ENCODE measurements around the gene AURKAIP1.
A peak's percentile ranks its signal among the peaks of the same experiment; 100 is the strongest.
"Not testable (repeated sequence)": the region's sequence is repeated elsewhere in the genome, so short reads cannot be mapped to it uniquely, and the experiment has no call there.

AURKAIP1 gene

DNA sequence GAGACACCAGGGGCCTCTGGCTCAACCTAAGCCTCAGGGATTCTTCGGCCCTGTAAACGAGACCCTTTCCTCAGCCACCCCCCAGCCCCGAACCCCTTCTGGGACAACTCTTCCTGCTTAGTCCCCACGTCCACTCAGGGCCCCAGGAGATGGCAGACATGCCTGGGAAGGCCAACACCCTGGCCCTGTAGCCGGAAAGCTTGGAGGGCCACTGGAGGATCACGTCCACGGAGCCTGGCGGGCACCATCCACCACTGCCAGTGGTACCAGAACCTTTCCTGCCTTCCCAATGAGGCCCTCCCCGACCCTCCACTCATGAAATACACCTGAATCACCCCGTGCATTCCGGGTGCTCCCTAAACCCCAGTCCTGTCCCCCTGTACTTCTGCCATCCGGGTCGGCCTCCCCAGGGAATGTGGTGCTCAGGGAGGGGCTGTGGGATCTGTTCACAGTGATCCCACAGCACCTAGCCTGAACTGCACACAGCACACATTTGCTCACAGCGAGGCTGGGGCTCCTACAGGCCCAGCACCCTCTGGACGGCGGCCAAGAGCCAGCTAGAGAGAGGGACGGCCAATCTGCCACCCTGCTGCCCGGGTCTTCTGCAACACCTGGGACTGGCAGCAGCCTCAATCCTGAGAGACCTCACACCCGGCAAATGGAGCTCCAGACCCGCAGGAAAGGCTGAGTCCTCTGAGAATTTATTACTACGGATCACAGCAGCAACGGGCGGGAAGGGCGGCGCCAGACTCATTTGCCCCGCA lies 1.8 kb downstream of the AURKAIP1 start:
- no peak overlapping the region for H3K4me3 ChIP-seq (ENCODE audit: low read length)
- H3K9ac ChIP-seq (ENCODE audit: low read length) = no peak overlapping the region
- H3K27me3 ChIP-seq (ENCODE audit: control insufficient read depth, insufficient read depth, low read length) = no peaks in the 10 kb centered on the region
- peaks cover 17% of the 10 kb centered on the region for H3K4me1 ChIP-seq (ENCODE audit: control insufficient read depth, insufficient read depth, low read length)
- H3K27ac ChIP-seq (ENCODE audit: low read depth, low read length) = no peak overlapping the region
- no peaks in the 10 kb centered on the region for H3K36me3 ChIP-seq (ENCODE audit: control insufficient read depth, insufficient read depth, low read length)

DNA sequence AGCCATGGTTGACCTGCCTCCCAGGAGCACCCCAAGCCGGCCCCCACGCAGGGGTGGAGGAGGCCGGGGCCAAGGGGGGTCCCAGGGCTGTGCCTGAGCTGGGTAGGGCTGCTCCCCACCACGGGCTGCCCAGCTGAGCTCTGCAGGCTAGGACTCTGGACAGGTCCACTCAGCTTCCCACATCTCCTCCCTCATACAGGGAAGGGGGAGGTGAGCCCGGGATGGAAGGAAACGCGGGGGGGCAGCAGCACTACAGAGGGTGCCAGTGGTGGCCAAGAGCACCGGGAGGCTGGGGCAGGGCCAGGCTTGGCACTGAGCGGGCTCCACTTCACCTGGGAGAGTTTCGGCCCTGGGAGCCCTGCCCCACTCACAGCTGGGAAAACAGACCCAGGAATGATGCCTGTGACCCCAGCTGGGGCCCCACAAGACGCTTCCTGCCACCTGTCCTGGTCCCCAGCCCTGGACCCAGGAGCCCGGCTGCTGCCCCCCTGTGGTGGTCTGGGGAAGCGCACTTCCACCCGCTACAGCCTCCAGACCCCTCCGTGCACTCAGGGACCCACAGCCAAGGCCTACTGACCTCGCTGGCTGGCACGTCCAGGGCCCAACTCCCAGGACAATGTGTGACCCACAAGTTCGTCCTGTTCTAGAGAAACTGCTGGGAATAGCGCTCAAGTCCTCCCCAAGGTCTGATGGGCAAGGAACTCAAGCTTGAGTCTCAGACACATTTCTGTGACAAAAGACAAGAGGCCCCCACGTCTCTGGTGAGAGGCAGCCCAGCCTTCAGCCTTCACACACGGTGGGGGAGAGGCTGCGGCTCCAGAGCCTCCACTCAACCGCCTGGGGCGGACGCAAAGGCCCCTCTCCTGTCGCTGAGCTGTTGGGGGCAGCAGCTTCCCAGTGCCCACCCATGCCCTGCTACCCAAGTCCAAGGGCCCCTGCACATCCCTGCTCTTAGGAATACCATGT lies 3.0 kb downstream of the AURKAIP1 start:
- H3K4me1 ChIP-seq (ENCODE audit: control insufficient read depth, insufficient read depth, low read length) = peaks cover 17% of the 10 kb centered on the region
- H3K27me3 ChIP-seq (ENCODE audit: control insufficient read depth, insufficient read depth, low read length) = no peaks in the 10 kb centered on the region
- H3K4me3 ChIP-seq (ENCODE audit: low read length) = no peak overlapping the region
- H3K36me3 ChIP-seq (ENCODE audit: control insufficient read depth, insufficient read depth, low read length) = no peaks in the 10 kb centered on the region
- no peak overlapping the region for H3K27ac ChIP-seq (ENCODE audit: low read depth, low read length)
- H3K9ac ChIP-seq (ENCODE audit: low read length) = no peak overlapping the region

DNA sequence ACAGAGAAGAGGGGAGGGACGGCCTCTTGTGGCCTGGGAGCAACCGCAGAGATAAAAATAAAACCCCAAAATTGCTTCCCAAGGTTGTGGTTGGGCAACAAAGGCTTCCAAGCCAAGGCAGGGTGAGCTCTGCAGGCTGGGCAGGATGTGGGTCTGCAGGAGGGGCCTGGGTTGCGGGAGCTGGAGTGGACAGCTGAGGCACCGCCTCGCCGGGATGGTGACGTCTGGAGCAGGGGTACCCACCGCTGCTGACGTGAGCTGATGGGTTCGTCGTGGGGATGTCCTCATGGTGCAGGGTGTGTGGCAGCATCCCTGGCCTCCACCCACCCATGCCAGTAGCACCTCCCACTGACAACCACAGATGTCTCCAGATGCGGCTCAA lies 3.7 kb downstream of the AURKAIP1 start:
- Histone ChIP-seq H3K27me3 (ENCODE audit: control insufficient read depth, insufficient read depth, low read length) (no peaks in the 10 kb centered on the region), H3K27ac (ENCODE audit: low read depth, low read length) (no peak overlapping the region), H3K4me1 (ENCODE audit: control insufficient read depth, insufficient read depth, low read length) (peaks cover 17% of the 10 kb centered on the region), H3K36me3 (ENCODE audit: control insufficient read depth, insufficient read depth, low read length) (no peaks in the 10 kb centered on the region), H3K4me3 (ENCODE audit: low read length) (no peak overlapping the region), H3K9ac (ENCODE audit: low read length) (no peak overlapping the region)

DNA sequence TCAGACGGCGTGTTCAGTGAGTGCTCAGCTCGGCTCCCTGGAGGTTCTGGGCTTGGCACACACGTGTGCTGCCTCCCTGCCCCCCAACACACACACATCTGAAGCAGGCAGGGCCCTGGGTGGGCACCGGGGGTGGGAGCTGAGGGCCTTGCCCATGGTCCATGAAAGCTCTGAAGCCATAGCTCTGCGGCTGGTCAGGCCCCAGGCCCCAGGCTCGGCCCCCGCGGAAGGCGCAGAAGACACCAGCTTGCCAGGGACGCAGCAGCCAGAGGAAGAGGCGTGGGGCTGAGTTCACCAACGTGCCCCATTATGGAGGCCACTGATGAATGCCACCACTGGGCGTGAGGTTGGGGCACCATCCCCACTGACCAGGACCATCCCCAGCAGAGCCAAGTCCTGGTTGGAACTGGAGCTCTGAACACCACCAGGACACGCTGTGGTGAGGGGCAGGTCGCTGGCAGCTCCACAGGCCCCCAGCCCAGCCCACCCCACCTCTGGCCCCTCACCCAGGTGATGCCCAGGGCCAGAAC lies 4.2 kb downstream of the AURKAIP1 start:
- Histone ChIP-seq H3K27ac (ENCODE audit: low read depth, low read length) (no peak overlapping the region), H3K36me3 (ENCODE audit: control insufficient read depth, insufficient read depth, low read length) (no peaks in the 10 kb centered on the region), H3K4me1 (ENCODE audit: control insufficient read depth, insufficient read depth, low read length) (peaks cover 14% of the 10 kb centered on the region), H3K4me3 (ENCODE audit: low read length) (no peak overlapping the region), H3K27me3 (ENCODE audit: control insufficient read depth, insufficient read depth, low read length) (no peaks in the 10 kb centered on the region), H3K9ac (ENCODE audit: low read length) (no peak overlapping the region)

DNA sequence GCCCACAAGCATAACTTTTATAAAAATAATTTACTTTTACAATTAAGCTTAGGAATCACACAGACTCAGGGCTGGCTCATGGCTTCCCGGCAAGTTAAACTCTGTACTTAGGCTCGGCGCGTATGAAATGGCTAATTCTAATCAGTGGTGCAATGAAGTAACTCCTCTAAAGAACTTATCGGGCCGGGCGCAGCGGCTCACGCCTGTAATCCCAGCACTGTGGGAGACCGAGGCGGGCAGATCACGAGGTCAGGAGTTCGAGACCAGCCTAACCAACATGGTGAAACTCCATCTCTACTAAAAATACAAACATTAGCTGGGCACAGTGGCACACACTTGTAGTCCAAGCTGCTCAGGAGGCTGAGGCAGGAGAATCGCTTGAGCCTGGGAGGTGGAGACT lies 4.9 kb downstream of the AURKAIP1 start:
- not testable (repeated sequence) for H3K9ac ChIP-seq (ENCODE audit: low read length); H3K27ac ChIP-seq (ENCODE audit: low read depth, low read length); H3K36me3 ChIP-seq (ENCODE audit: control insufficient read depth, insufficient read depth, low read length); H3K27me3 ChIP-seq (ENCODE audit: control insufficient read depth, insufficient read depth, low read length); H3K4me3 ChIP-seq (ENCODE audit: low read length)
- peaks cover 14% of the 10 kb centered on the region for H3K4me1 ChIP-seq (ENCODE audit: control insufficient read depth, insufficient read depth, low read length)

DNA sequence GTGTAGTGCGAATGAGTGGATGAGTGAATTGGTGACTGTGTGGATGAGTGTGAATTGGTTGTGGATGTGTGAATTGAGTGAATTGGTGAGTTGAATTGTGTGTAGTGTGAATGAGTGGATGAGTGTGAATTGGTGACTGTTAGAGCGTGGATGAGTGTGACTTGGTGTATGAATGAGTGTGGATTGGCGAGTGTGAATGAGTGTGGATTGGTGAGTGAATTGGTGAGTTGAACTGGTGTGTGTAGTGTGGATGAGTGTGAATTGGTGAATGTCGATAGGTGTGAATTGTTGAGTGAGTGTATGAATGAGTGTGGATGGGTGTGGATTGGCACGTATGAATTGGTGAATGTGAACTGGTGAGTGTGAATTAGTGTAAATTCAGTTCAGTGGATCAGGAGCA lies 7.7 kb downstream of the AURKAIP1 start:
- Histone ChIP-seq H3K36me3 (ENCODE audit: control insufficient read depth, insufficient read depth, low read length) (no peaks in the 10 kb centered on the region), H3K27me3 (ENCODE audit: control insufficient read depth, insufficient read depth, low read length) (no peaks in the 10 kb centered on the region), H3K27ac (ENCODE audit: low read depth, low read length) (no peak overlapping the region), H3K4me3 (ENCODE audit: low read length) (no peak overlapping the region), H3K4me1 (ENCODE audit: control insufficient read depth, insufficient read depth, low read length) (peaks cover 4% of the 10 kb centered on the region), H3K9ac (ENCODE audit: low read length) (no peak overlapping the region)

DNA sequence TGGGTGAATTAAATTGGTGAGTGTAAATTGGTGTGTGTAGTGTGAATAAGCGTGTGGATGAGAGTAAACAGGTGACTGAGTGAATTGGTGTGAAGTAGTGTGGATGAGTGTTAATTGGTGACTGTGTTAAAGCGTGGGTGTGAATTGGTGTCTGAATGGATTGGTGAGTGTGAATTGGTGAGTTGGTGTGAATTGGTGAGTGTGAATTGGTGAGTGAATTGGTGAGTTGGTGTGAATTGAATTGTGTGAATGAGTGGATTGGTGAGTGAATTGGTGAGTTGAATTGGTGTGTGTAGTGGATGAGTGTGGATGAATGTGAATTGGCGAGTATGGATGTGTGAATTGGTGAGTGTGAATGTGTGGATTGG lies 8.3 kb downstream of the AURKAIP1 start:
- no peak overlapping the region for H3K4me3 ChIP-seq (ENCODE audit: low read length)
- H3K36me3 ChIP-seq (ENCODE audit: control insufficient read depth, insufficient read depth, low read length) = no peaks in the 10 kb centered on the region
- no peak overlapping the region for H3K9ac ChIP-seq (ENCODE audit: low read length)
- H3K27ac ChIP-seq (ENCODE audit: low read depth, low read length) = no peak overlapping the region
- H3K27me3 ChIP-seq (ENCODE audit: control insufficient read depth, insufficient read depth, low read length) = no peaks in the 10 kb centered on the region
- peaks cover 4% of the 10 kb centered on the region for H3K4me1 ChIP-seq (ENCODE audit: control insufficient read depth, insufficient read depth, low read length)

DNA sequence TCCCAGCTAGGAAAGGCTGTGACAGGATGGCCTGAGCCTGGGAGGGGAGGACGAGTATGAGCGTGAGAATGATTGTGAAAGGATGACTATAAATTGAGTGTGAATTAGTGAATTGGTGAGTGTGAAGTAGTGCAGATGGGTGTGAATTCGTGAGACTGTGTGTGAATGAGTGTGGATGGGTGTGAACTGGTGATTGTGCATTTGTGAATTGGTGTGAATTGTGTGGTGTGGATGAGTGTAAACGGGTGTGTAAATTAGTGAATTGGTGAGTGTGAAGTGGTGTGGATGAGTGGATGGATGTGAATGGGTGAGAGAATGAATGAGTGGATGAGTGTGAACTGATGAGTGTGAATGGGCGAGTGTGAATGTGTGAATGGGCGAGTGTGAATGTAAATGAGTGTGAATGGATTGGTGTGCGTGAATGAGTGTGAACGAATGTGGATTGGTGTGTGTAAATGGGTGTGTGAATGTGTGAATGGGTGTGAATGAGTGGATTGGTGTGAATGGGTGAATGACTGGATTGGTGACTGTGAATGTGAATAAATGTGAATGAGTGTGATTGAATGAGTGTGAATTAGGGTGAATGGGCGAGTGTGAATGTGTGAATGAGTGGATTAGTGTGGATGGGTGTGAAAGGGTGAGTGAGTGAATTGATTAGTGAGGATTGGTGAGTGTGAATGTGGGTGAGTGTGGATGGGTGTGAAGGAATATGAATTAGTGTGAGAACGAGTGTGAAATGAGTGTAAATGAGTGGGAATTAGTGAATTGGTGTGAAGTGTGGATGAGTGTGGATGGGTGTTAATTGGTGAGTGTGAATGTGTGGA lies 8.9 kb downstream of the AURKAIP1 start:
- no peak overlapping the region for H3K4me3 ChIP-seq (ENCODE audit: low read length)
- H3K9ac ChIP-seq (ENCODE audit: low read length) = no peak overlapping the region
- no peak overlapping the region for H3K27ac ChIP-seq (ENCODE audit: low read depth, low read length)
- H3K4me1 ChIP-seq (ENCODE audit: control insufficient read depth, insufficient read depth, low read length) = peaks cover 7% of the 10 kb centered on the region
- no peaks in the 10 kb centered on the region for H3K36me3 ChIP-seq (ENCODE audit: control insufficient read depth, insufficient read depth, low read length)
- H3K27me3 ChIP-seq (ENCODE audit: control insufficient read depth, insufficient read depth, low read length) = no peaks in the 10 kb centered on the region

DNA sequence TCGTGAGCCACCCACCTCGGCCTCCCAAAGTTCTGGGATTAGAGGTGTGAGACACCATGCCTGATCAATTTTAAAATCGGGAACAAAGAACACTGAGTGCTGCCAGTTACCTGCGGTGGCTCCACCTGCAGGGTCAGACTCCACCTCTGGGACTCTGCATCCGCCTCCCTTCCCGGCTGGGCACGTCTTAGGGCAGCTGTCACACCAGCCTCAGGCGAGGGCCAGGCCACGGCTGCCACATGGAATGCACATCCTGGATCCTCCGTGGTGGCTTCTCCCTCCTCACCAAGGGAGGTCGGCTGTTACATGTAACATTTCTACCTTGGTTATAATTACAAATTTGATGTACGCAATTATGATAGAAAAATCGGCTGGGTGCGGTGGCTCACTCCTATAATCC lies 10.7 kb downstream of the AURKAIP1 start:
- Histone ChIP-seq H3K4me3 (ENCODE audit: low read length) (no peak overlapping the region), H3K4me1 (ENCODE audit: control insufficient read depth, insufficient read depth, low read length) (peaks cover 20% of the 10 kb centered on the region), H3K27me3 (ENCODE audit: control insufficient read depth, insufficient read depth, low read length) (peaks cover 3% of the 10 kb centered on the region), H3K27ac (ENCODE audit: low read depth, low read length) (no peak overlapping the region), H3K36me3 (ENCODE audit: control insufficient read depth, insufficient read depth, low read length) (no peaks in the 10 kb centered on the region), H3K9ac (ENCODE audit: low read length) (no peak overlapping the region)

DNA sequence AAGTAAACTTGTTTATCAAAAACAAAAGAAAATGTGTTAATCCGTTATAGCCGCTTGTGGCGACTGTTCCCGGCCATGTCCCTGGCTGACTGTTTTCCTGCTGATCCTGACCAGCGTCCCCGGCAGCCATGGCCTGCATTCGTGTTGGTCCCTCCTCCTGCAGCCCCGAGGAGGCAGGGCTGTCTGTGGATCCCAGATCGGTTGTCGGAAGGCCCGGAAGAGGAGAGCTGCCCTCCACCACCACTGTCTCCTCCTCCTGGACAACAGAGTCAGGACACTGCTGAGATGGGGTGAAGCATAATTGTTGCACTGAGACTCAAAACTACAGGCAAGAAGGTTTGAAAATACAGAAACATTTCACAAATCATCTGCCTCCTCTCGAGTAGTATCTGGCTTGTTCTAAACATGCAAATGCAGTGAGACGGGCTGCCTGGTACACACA lies 13.0 kb downstream of the AURKAIP1 start:
- no peaks in the 10 kb centered on the region for H3K36me3 ChIP-seq (ENCODE audit: control insufficient read depth, insufficient read depth, low read length)
- no peak overlapping the region for H3K9ac ChIP-seq (ENCODE audit: low read length)
- H3K4me3 ChIP-seq (ENCODE audit: low read length) = no peak overlapping the region
- H3K4me1 ChIP-seq (ENCODE audit: control insufficient read depth, insufficient read depth, low read length) = peaks cover 25% of the 10 kb centered on the region
- H3K27me3 ChIP-seq (ENCODE audit: control insufficient read depth, insufficient read depth, low read length) = peaks cover 3% of the 10 kb centered on the region
- H3K27ac ChIP-seq (ENCODE audit: low read depth, low read length) = peak overlapping the region; percentile 72

DNA sequence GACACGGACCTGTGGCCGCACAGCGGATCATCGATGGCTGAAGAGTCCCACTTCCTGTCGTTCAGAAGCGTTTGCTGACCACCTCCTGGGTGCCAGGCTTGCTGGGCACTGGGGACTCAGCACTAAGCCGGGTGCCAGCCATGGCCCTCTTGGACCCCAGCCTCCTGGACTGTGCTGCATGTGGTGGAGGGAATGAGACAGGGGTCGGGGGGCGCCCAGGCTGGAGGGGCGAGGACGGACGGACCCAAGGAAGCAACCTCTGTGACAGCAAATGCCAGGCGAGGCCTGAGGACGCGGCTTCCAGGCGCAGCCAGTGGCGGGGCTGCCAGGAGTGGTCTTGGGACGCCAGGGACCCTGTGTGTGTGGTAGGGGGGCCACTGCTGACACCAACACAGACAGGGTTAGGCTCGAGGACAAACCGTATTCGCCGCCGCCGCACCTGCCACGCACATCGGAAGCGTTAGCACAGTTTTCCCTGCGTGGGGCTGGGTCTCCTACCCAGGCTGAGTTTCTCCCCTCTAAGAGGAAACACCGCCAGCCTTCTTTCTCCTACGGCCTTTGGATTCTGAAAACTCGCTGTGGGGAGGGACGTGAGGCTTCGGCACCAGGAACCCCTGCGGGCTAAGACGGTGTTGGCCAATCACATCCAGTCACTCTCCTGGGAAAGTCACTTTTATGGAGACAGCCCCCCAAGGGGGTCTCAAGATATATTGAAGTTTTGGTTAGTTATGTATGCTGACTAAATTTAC lies 13.6 kb downstream of the AURKAIP1 start:
- Histone ChIP-seq H3K27ac (ENCODE audit: low read depth, low read length) (peak overlapping the region; percentile 72), H3K9ac (ENCODE audit: low read length) (no peak overlapping the region), H3K36me3 (ENCODE audit: control insufficient read depth, insufficient read depth, low read length) (no peaks in the 10 kb centered on the region), H3K27me3 (ENCODE audit: control insufficient read depth, insufficient read depth, low read length) (peaks cover 3% of the 10 kb centered on the region), H3K4me3 (ENCODE audit: low read length) (peak overlapping the region; percentile 44), H3K4me1 (ENCODE audit: control insufficient read depth, insufficient read depth, low read length) (peaks cover 25% of the 10 kb centered on the region)
